Measurements from ENCODE around the gene RNF150. TPM values are rescaled to one million over a fixed set of nuclear protein-coding genes. Genes with fewer than 3 reads are reported as not detected.
"Not testable (repeated sequence)": the region's sequence is repeated elsewhere in the genome, so short reads cannot be mapped to it uniquely, and the experiment has no call there.

The RNF150 gene
- polyA plus RNA-seq, 3 donors from 2014 or later: not detected

DNA sequence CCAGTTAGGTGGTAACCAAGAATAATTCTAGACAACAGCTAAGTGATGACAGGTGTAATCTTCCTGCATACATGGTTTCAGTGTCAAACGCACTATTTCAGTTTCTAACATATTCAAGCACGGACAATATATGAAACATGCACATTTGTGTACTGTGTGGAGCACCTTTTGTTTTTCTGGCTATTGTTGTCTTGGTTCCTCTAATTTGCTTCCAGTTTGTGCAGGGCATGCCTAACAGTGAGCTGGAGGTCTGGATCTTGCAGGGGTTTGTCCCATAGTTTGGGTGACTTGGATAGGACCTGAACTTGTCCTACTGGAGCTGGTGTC lies 306.6 kb downstream of the RNF150 start:
- Mint-ChIP-seq H3K4me3 (no peak overlapping the region), H3K9me3 (peaks cover 0 to 13% (median under 1%) of the 10 kb centered on the region in 6 donors), H3K36me3 (no peaks in the 10 kb centered on the region), H3K27me3 (ENCODE audit: low read depth in 3 of 3) (peaks cover 0 to 3% (median 2%) of the 10 kb centered on the region in 3 donors), H3K4me1 (no peaks in the 10 kb centered on the region), H3K27ac (no peak overlapping the region)
- no peak for DNase-seq

DNA sequence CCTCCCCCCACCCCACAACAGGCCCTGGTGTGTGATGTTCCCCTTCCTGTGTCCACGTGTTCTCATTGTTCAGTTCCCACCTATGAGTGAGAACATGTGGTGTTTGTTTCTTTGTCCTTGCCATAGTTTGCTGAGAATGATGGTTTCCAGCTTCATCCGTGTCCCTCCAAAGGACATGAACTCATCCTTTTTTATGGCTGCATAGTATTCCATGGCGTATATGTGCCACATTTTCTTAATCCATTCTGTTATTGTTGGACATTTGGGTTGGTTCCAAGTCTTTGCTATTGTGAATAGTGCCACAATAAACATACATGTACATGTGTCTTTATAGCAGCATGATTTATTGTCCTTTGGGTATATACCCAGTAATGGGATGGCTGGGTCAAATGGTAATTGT lies 312.7 kb downstream of the RNF150 start:
- not testable (repeated sequence) for H3K36me3 Mint-ChIP-seq; H3K9me3 Mint-ChIP-seq; H3K27ac Mint-ChIP-seq; H3K4me3 Mint-ChIP-seq; DNase-seq; H3K4me1 Mint-ChIP-seq; H3K27me3 Mint-ChIP-seq (ENCODE audit: low read depth in 3 of 3)

DNA sequence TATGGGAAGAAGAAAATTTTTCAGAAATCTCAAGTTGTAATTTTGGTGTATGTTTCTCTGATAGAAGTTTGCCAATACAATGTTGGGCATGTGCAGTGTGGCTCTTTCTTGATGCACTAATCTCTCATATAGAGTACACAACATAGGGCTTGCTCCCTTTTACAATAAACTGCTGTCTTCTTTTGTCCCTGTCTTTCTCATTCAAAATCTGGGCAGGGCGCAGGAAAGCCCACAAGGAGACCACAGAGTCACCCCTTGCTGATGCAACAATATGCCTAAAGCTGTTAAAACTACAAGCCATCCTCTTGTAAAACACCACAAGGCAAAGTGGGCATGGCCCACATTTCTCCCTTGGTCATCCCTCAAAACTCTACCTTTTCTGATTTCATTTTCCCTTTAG lies 313.7 kb downstream of the RNF150 start:
- H3K27ac Mint-ChIP-seq: no peak overlapping the region
- H3K36me3 Mint-ChIP-seq: no peaks in the 10 kb centered on the region
- H3K27me3 Mint-ChIP-seq (ENCODE audit: low read depth in 3 of 3): peaks cover 0 to 3% (median 0%) of the 10 kb centered on the region in 3 donors
- no peak for DNase-seq
- H3K9me3 Mint-ChIP-seq: peaks cover 0 to 9% (median 2%) of the 10 kb centered on the region in 6 donors
- no peaks in the 10 kb centered on the region for H3K4me1 Mint-ChIP-seq
- H3K4me3 Mint-ChIP-seq: no peak overlapping the region

DNA sequence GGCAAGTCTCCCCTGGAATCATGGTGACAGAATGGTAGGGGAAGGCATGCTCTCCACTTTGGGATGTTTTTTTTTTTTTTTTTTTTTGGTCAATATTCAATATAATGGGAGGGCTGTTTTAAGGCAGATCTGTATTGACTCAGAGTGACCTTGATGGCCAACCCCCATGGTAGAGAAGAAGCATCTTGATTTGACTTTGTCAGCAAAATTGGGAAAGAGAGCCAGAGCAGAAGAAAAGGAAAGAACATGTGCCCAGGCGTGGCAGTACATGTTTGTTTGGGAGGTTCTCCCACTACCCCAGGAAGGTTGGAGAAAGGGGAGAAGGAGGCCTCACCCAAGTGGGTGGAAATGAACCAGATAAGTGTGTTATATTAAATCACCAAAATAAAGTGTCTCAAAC lies 314.8 kb downstream of the RNF150 start:
- Mint-ChIP-seq H3K36me3 (no peaks in the 10 kb centered on the region), H3K9me3 (peaks cover 0 to 4% (median under 1%) of the 10 kb centered on the region in 6 donors), H3K27ac (no peak overlapping the region), H3K27me3 (ENCODE audit: low read depth in 3 of 3) (peaks cover 0 to 5% (median 0%) of the 10 kb centered on the region in 3 donors), H3K4me1 (no peaks in the 10 kb centered on the region), H3K4me3 (no peak overlapping the region)
- DNase-seq: no peak

DNA sequence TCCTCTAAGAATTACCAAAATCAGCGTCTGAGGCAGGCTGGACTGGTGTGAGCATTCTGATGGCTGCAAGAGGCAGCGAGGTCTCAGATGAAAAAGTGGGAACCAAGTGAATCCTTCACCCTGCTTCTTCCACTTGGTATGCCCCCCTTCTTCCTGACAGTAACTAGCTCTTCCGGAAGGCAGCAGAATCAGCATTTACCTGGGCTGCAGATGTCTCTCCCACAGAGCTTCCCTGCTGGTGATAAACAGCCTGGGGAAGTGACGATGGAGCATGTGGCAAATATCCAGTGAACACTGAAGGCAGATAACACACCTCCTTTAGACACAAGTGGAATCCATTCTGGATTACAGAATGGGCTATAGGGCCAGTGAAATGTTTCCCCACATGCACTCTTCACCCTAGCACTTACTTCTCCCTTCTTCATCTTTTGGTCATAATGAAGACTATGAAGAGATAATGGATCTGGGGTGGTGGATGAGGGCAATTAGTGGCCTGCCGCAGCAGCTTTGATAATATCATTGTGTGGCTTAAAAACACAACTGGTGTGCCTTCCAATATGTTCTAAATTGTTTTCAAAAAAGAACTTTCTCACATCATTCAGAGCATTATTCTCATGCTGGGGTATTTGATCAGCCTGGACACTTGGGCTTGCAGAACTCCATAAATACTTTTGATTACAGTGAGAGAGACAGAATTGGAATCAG lies 316.3 kb downstream of the RNF150 start:
- Mint-ChIP-seq H3K27ac (no peak overlapping the region), H3K4me3 (no peak overlapping the region), H3K36me3 (no peaks in the 10 kb centered on the region), H3K27me3 (ENCODE audit: low read depth in 3 of 3) (peaks cover 0 to 9% (median 0%) of the 10 kb centered on the region in 3 donors), H3K9me3 (peaks cover 0 to 6% (median under 1%) of the 10 kb centered on the region in 6 donors), H3K4me1 (no peaks in the 10 kb centered on the region)
- no peak for DNase-seq

DNA sequence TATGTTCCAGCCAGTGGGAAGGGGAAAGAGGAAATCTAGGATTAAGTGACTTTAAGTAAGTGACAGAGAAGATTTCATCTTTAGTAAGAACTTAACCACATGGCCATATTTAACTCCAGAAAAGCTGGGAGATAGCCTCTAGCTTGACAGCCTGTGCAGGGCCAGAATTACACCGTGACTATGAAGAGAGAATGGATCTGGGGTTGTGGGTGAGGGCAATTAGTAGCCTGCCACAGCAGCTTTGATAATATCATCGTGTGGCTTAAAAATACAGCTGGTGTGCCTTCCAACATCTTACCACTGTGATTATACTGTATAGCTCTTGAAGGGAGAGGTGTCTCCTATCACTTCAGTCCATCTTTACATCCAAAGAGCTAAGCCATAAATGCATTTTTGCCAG lies 319.5 kb downstream of the RNF150 start:
- Mint-ChIP-seq H3K27me3 (ENCODE audit: low read depth in 3 of 3) (peaks cover 0 to 9% (median 0%) of the 10 kb centered on the region in 3 donors), H3K9me3 (peaks cover 0 to 10% (median under 1%) of the 10 kb centered on the region in 6 donors), H3K4me3 (no peak overlapping the region), H3K36me3 (no peaks in the 10 kb centered on the region), H3K27ac (no peak overlapping the region), H3K4me1 (no peaks in the 10 kb centered on the region)
- no peak for DNase-seq

DNA sequence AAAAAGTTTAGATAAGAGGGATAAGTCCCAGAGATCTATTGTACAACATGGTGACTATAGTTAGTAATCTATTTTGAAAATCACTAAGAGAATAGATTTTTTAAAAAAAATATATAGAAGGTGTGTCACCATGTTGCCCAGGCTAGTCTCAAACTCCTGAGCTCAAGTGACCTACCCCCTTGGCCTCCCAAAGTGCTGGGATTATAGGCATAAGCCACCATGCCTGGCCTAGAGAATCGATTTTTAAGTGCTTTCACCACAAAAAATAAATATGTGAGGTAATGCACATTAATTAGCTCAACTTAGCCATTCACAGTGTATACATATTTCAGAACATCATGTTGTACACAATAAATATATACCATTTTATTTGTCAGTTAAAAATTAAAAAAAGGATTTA lies 320.4 kb downstream of the RNF150 start:
- no peak overlapping the region for H3K27ac Mint-ChIP-seq
- peaks cover 0 to 10% (median under 1%) of the 10 kb centered on the region in 6 donors for H3K9me3 Mint-ChIP-seq
- no peak for DNase-seq
- peaks cover 0 to 9% (median 1%) of the 10 kb centered on the region in 3 donors for H3K27me3 Mint-ChIP-seq (ENCODE audit: low read depth in 3 of 3)
- H3K36me3 Mint-ChIP-seq: no peaks in the 10 kb centered on the region
- H3K4me3 Mint-ChIP-seq: no peak overlapping the region
- no peaks in the 10 kb centered on the region for H3K4me1 Mint-ChIP-seq

DNA sequence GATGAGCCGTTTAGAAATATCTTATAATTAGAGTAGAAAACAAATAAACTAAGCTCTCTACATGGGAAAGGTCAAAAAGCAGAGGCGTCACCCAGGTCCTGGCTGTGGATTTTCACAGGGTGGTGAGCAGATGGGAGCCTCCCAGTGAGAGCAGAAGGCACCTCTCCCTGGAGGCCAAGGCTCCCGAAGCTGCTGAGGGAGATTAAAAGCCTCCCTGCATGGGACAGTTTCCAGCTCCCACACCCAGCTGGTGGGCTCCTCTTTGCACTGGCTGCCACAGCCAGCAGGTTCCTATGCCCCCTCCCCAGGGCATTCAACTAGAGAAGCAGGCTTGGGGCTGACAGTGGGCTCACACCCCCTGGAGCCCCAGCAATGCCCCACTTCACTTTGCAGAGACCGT lies 321.8 kb downstream of the RNF150 start:
- Mint-ChIP-seq H3K4me1 (no peaks in the 10 kb centered on the region), H3K27ac (no peak overlapping the region), H3K4me3 (no peak overlapping the region), H3K27me3 (ENCODE audit: low read depth in 3 of 3) (peaks cover 0 to 9% (median 1%) of the 10 kb centered on the region in 3 donors), H3K36me3 (no peaks in the 10 kb centered on the region), H3K9me3 (peaks cover 0 to 10% (median 0%) of the 10 kb centered on the region in 6 donors)
- no peak for DNase-seq

DNA sequence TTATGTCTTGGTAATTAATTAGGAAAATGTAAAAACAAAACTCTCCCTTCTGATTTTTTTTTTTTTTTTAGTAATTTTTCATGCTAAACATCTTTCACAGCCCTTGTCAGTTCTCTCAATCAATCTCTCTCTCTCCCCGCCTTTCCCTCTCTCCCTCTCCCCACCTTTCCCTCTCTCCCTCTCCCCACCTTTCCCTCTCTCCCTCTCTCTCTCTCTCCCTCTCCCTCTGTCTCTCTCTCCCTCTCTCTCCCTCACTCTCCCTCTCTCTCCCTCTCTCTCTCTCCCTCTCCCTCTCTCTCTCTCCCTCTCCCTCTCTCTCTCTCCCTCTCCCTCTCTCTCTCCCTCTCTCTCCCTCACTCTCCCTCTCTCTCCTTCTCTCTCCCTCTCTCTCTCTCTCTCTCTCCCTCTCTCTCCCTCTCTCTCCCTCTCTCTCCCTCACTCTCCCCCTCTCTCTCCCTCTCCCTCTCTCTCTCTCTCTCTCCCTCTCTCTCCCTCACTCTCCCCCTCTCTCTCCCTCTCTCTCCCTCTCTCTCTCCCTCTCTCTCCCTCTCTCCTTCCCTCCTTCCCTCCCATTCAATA lies 322.6 kb downstream of the RNF150 start:
- H3K4me1 Mint-ChIP-seq; H3K36me3 Mint-ChIP-seq; DNase-seq; H3K27ac Mint-ChIP-seq; H3K27me3 Mint-ChIP-seq (ENCODE audit: low read depth in 3 of 3); H3K4me3 Mint-ChIP-seq: not testable (repeated sequence)
- H3K9me3 Mint-ChIP-seq: peaks cover 0 to 11% (median 0%) of the 10 kb centered on the region in 6 donors

Other genes starting within 250 kb of the RNF150 start
- gene ZNF330, start 87.4 kb upstream of the RNF150 start, polyA plus RNA-seq: 10 to 100 TPM; 10.1 to 21.1 (median 12.1) TPM

Data from immature natural killer cell (primary cell).